Activated CD4-positive, alpha-beta T cell treated with anti-CD3 and anti-CD28 coated beads for 36 hours (primary cell): ENCODE data around the gene ETV7. TPM values are rescaled to one million over a fixed set of nuclear protein-coding genes. Genes with fewer than 3 reads are reported as not detected.
A peak's percentile ranks its signal among the peaks of the same experiment; 100 is the strongest.
"Not testable (repeated sequence)": the region's sequence is repeated elsewhere in the genome, so short reads cannot be mapped to it uniquely, and the experiment has no call there.

Experiments
- ATAC-seq: fragments of 200-7000 bp; cut with Tn5 transposase; one replicate; pipeline ENCODE4 v1.10.0; 2021; ENCODE audit warnings: mild to moderate bottlenecking, moderate library complexity
- CTCF ChIA-PET: fragments of 350-600 bp; sonication (Branson Sonifier 250); formaldehyde crosslinking; loops from one replicate; lab custom pipeline; 2021; ENCODE audit warnings: antibody characterized with exemption; lab: Charles Lee
- POLR2A ChIA-PET: fragments of 350-600 bp; sonication (Branson Sonifier 250); formaldehyde crosslinking; loops from one replicate; lab custom pipeline; 2021; ENCODE audit warnings: antibody characterized with exemption, inconsistent platforms; lab: Charles Lee
- DNase-seq: peaks from one replicate; pipeline ENCODE4 v3.0.0-alpha.2; 2020
- H3K27ac Mint-ChIP-seq: one replicate; pipeline ENCODE4 v1.8.0; 2021; ENCODE audit warnings: mixed read lengths
- H3K27me3 Mint-ChIP-seq: one replicate; pipeline ENCODE4 v1.8.0; 2021; ENCODE audit warnings: mixed read lengths
- H3K36me3 Mint-ChIP-seq: one replicate; pipeline ENCODE4 v1.8.0; 2021; ENCODE audit warnings: low read depth, mixed read lengths
- H3K4me1 Mint-ChIP-seq: one replicate; pipeline ENCODE4 v1.8.0; 2021; ENCODE audit warnings: mixed read lengths
- H3K4me3 Mint-ChIP-seq: one replicate; pipeline ENCODE4 v1.8.0; 2021; ENCODE audit warnings: mild to moderate bottlenecking, moderate library complexity, mixed read lengths
- H3K9me3 Mint-ChIP-seq: one replicate; pipeline ENCODE4 v1.8.0; 2021; ENCODE audit warnings: low read depth, mixed read lengths
- intact Hi-C, 2 experiments: fragments of 100-400 bp; cut with DNase I in 1 of 2; cut with micrococcal nuclease in 1 of 2; formaldehyde crosslinking; loops; one replicate each; pipeline versions ENCODE4 v1.14.2 to v1.15.1; 2022 to 2024; cut with DNase I, micrococcal nuclease
- total RNA-seq, 2 experiments: library from RNA; stranded (reverse); gene quantifications; one replicate each; pipeline ENCODE4 v1.2.3, GENCODE V29; 2021

ETV7 gene
- total RNA-seq, 2 experiments from 2014 or later = 2.4 to 2.5 TPM

GRCh38 chr6:36339146-36339545, 48.3 kb downstream of the ETV7 start:
- CTCF ChIA-PET = interaction anchor here (0.6 to 0.8 kb wide), 2 partner anchors 21 to 552 kb away, joined by 3 read pairs; no protein-coding TSS in a partner anchor
- H3K9me3 Mint-ChIP-seq = no peaks in the 10 kb centered on the region
- ATAC-seq (peak; percentile 38), DNase-seq (no peak)
- peaks cover 14% of the 10 kb centered on the region for H3K4me1 Mint-ChIP-seq
- no peak overlapping the region for H3K4me3 Mint-ChIP-seq
- POLR2A ChIA-PET = no interaction called here
- H3K27ac Mint-ChIP-seq = no peak overlapping the region
- intact Hi-C loops = no loop called here
- H3K27me3 Mint-ChIP-seq = peaks cover 30% of the 10 kb centered on the region
- H3K36me3 Mint-ChIP-seq = no peaks in the 10 kb centered on the region

- H3K9me3 Mint-ChIP-seq, POLR2A ChIA-PET, ATAC-seq, H3K4me3 Mint-ChIP-seq, intact Hi-C loops, H3K27ac Mint-ChIP-seq, DNase-seq, H3K36me3 Mint-ChIP-seq: not testable (repeated sequence)
- H3K27me3 Mint-ChIP-seq = peaks cover 36% of the 10 kb centered on the region
- H3K4me1 Mint-ChIP-seq = peaks cover 14% of the 10 kb centered on the region
- CTCF ChIA-PET = interaction anchor here (0.7 to 1.0 kb wide), 2 partner anchors 22 to 55 kb away, joined by 3 to 5 read pairs; no protein-coding TSS in a partner anchor
These were observed 49.2 kb downstream of the ETV7 start for GRCh38 chr6:36338223-36338622.

- Mint-ChIP-seq H3K4me1 (peaks cover 14% of the 10 kb centered on the region), H3K4me3 (no peak overlapping the region), H3K36me3 (no peaks in the 10 kb centered on the region), H3K27ac (no peak overlapping the region), H3K27me3 (peaks cover 33% of the 10 kb centered on the region), H3K9me3 (no peaks in the 10 kb centered on the region)
- DNase-seq (no peak), ATAC-seq (no peak)
- intact Hi-C loops = no loop called here
- ChIA-PET CTCF (interaction anchor here (1.0 kb wide), 1 partner anchor 22 kb away, joined by 3 read pairs; no protein-coding TSS in a partner anchor), POLR2A (no interaction called here)
These were observed 49.7 kb downstream of the ETV7 start for GRCh38 chr6:36337814-36338213.

- intact Hi-C loops = no loop called here
- H3K27ac Mint-ChIP-seq = no peak within 1 kb of the TSS
- peaks cover 14% of the 10 kb centered on the region for H3K4me1 Mint-ChIP-seq
- ATAC-seq = peak; percentile 26
- DNase-seq = no peak
- ChIA-PET POLR2A (no interaction called here), CTCF (interaction anchor here (0.8 to 1.6 kb wide), 2 partner anchors 34 to 429 kb away, joined by 3 to 4 read pairs; no protein-coding TSS in a partner anchor)
- H3K36me3 Mint-ChIP-seq = no peaks in the 10 kb centered on the region
- no peaks in the 10 kb centered on the region for H3K9me3 Mint-ChIP-seq
- peaks cover 35% of the 10 kb centered on the region for H3K27me3 Mint-ChIP-seq
- no peak within 1 kb of the TSS for H3K4me3 Mint-ChIP-seq
These were observed 50.7 kb downstream of the ETV7 start, which contains the start of gene BNIP5 for GRCh38 chr6:36336779-36337241. Gene BNIP5, minus strand, starts transcription at chr6:36336888. Its CDS starts 6,198 bp downstream, at chr6:36330690.

GRCh38 chr6:36336208-36336710, 51.2 kb downstream of the ETV7 start:
- peaks cover 14% of the 10 kb centered on the region for H3K4me1 Mint-ChIP-seq
- POLR2A ChIA-PET = no interaction called here
- no peaks in the 10 kb centered on the region for H3K9me3 Mint-ChIP-seq
- no peaks in the 10 kb centered on the region for H3K36me3 Mint-ChIP-seq
- no peak overlapping the region for H3K27ac Mint-ChIP-seq
- intact Hi-C loops = no loop called here
- CTCF ChIA-PET = interaction anchor here (0.8 to 1.6 kb wide), 2 partner anchors 34 to 430 kb away, joined by 3 to 4 read pairs; no protein-coding TSS in a partner anchor
- peaks cover 35% of the 10 kb centered on the region for H3K27me3 Mint-ChIP-seq
- no peak for ATAC-seq
- DNase-seq = no peak
- no peak overlapping the region for H3K4me3 Mint-ChIP-seq

- Mint-ChIP-seq H3K27ac (no peak overlapping the region), H3K36me3 (no peaks in the 10 kb centered on the region), H3K27me3 (peaks cover 32% of the 10 kb centered on the region), H3K4me3 (no peak overlapping the region), H3K9me3 (no peaks in the 10 kb centered on the region), H3K4me1 (peaks cover 11% of the 10 kb centered on the region)
- ChIA-PET CTCF (interaction anchor here (1.6 kb wide), 1 partner anchor 33 kb away, joined by 4 read pairs; no protein-coding TSS in a partner anchor), POLR2A (no interaction called here)
- intact Hi-C loops = no loop called here
- ATAC-seq (no peak), DNase-seq (no peak)
These were observed 51.8 kb downstream of the ETV7 start for GRCh38 chr6:36335465-36336207.

GRCh38 chr6:36334832-36335459, 52.5 kb downstream of the ETV7 start:
- Mint-ChIP-seq H3K27me3 (peaks cover 26% of the 10 kb centered on the region), H3K4me3 (no peak overlapping the region), H3K4me1 (peaks cover 11% of the 10 kb centered on the region), H3K9me3 (no peaks in the 10 kb centered on the region), H3K36me3 (no peaks in the 10 kb centered on the region), H3K27ac (no peak overlapping the region)
- no peak for DNase-seq
- ChIA-PET CTCF (interaction anchor here (0.7 kb wide), 1 partner anchor 297 kb away, joined by 3 read pairs; no protein-coding TSS in a partner anchor), POLR2A (no interaction called here)
- ATAC-seq = no peak
- intact Hi-C loops = no loop called here

GRCh38 chr6:36333931-36334725, 53.3 kb downstream of the ETV7 start:
- no peak overlapping the region for H3K27ac Mint-ChIP-seq
- H3K9me3 Mint-ChIP-seq = no peaks in the 10 kb centered on the region
- H3K27me3 Mint-ChIP-seq = peaks cover 26% of the 10 kb centered on the region
- ChIA-PET CTCF (interaction anchor here (0.7 kb wide), 1 partner anchor 298 kb away, joined by 3 read pairs; no protein-coding TSS in a partner anchor), POLR2A (interaction anchor here (0.6 kb wide), 1 partner anchor 496 kb away, joined by 3 read pairs; no protein-coding TSS in a partner anchor)
- peaks cover 11% of the 10 kb centered on the region for H3K4me1 Mint-ChIP-seq
- DNase-seq = no peak
- no peaks in the 10 kb centered on the region for H3K36me3 Mint-ChIP-seq
- ATAC-seq = no peak
- H3K4me3 Mint-ChIP-seq = no peak overlapping the region
- intact Hi-C loops = no loop called here

- CTCF ChIA-PET = no interaction called here
These were observed 54.1 kb downstream of the ETV7 start for GRCh38 chr6:36333171-36333895.

GRCh38 chr6:36331381-36331780, 56.1 kb downstream of the ETV7 start:
- POLR2A ChIA-PET = no interaction called here

More at GRCh38 chr6:36333171-36333895, 54.1 kb downstream of the ETV7 start:
- POLR2A ChIA-PET = interaction anchor here (0.6 kb wide), 1 partner anchor 497 kb away, joined by 3 read pairs; no protein-coding TSS in a partner anchor
- Mint-ChIP-seq H3K4me1 (peaks cover 7% of the 10 kb centered on the region), H3K36me3 (no peaks in the 10 kb centered on the region), H3K27me3 (peaks cover 24% of the 10 kb centered on the region), H3K9me3 (no peaks in the 10 kb centered on the region), H3K4me3 (no peak overlapping the region), H3K27ac (no peak overlapping the region)
- ATAC-seq = no peak
- DNase-seq = no peak
- intact Hi-C loops = no loop called here

More at GRCh38 chr6:36331381-36331780, 56.1 kb downstream of the ETV7 start:
- peaks cover 24% of the 10 kb centered on the region for H3K27me3 Mint-ChIP-seq
- CTCF ChIA-PET = no interaction called here
- H3K36me3 Mint-ChIP-seq = no peaks in the 10 kb centered on the region
- no peak overlapping the region for H3K4me3 Mint-ChIP-seq
- no peak for ATAC-seq
- DNase-seq = no peak
- H3K27ac Mint-ChIP-seq = no peak overlapping the region
- intact Hi-C loops = no loop called here
- no peaks in the 10 kb centered on the region for H3K9me3 Mint-ChIP-seq
- no peaks in the 10 kb centered on the region for H3K4me1 Mint-ChIP-seq
